Measurements from ENCODE around the gene BSG.

Gene BSG

DNA sequence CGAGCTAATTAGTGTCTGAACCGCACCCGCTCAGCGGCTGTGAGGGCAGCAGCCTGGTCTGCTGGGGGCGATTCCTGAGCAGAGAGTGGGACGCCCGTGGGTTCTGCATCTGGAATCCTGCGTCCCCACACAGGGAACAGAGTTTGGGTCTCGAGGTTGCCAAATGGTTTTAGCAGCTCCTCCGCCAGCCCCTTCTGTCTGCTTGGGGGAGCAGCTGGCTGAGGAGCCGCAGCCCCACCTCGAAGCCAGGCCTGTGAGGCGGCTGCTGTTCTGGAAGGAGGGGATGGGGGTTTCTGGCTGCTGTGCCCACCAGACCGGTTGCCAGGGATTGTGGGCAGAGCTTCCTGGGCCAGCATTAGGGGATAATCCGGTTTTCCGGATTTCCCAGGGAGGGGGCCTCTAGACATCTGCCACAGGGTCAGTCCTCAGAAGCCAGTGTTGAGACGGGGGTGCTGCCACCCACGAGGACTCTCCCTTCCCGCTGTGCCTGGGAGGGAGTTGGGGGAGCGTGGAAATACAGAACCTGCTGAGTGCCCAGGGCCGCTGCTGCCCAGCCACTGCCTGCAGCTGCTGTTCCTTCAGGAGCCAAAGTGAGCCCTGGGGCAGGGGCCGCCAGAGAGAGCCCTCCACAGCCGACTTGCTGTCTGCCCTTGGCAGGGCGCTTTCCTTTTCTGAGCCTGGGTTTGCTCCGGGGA is 38.9 kb upstream of the BSG start (continued):
- no peak for TF ChIP-seq KLF1 (tag by site-specific recombination; IDR thresholded peaks at IDR 0.05)

DNA sequence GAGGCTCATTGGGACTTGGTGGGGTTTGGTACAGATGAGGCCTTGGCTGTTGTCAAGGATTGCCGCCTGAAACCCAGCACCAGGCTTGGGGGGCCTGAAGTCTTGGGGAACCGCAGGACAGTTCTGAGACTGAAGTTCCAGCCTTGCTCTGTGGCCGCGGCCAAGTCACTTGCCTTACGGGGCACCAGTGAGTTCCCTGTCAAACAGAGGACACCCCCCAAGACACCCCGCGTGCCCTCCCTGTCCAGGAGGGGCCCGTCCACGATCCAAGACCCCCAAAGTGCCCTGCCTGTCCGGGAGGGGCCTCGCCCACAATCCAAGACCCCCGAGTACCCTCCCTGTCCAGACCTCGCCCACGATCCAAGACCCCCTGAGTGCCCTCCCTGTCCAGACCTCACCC is 38.3 kb upstream of the BSG start:
- no peak for TF ChIP-seq MEIS1 (CRISPR knock-in tag; IDR thresholded peaks at IDR 0.05; ENCODE audit: borderline replicate concordance)
- no peak for TF ChIP-seq ZNF791 (tag by site-specific recombination; IDR thresholded peaks at IDR 0.05)
- H3K27ac ChIP-seq (ENCODE audit: extremely low read depth, low read depth, low read length) = no peak overlapping the region
- POLR2A ChIA-PET = no interaction called here
- H3K4me3 ChIP-seq (ENCODE audit: low read depth, low read length) = no peak overlapping the region
- CTCF ChIA-PET = no interaction called here
- H3K36me3 ChIP-seq (ENCODE audit: control insufficient read depth in 2 of 2, insufficient read depth in 1 of 2, low read length in 2 of 2) = peaks cover 6 to 40% of the 10 kb centered on the region in 2 experiments; a peak in 2 of 3 replicates
- no peaks in the 10 kb centered on the region for H3K9me3 ChIP-seq (ENCODE audit: control insufficient read depth, insufficient read depth, low read depth, low read length)
- peaks cover 7% of the 10 kb centered on the region for H3K4me1 ChIP-seq (ENCODE audit: control insufficient read depth, insufficient read depth, low read length)

- CTCF ChIA-PET = interaction anchor here (0.7 to 1.0 kb wide), 2 partner anchors 25 kb away, joined by 3 to 4 read pairs; no protein-coding TSS in a partner anchor
- H3K9me3 ChIP-seq (ENCODE audit: control insufficient read depth, insufficient read depth, low read depth, low read length) = no peaks in the 10 kb centered on the region
- H3K4me3 ChIP-seq (ENCODE audit: low read depth, low read length) = no peak overlapping the region
- POLR2A ChIA-PET = no interaction called here
- TF ChIP-seq ZFHX2 (tag by site-specific recombination; conservative IDR thresholded peaks at IDR 0.05) (peak; percentile 41), ZNF558 (tag by site-specific recombination; IDR thresholded peaks at IDR 0.05) (no peak), GLIS2 (tag by site-specific recombination; IDR thresholded peaks at IDR 0.05) (no peak), ZNF776 (tag by site-specific recombination; IDR thresholded peaks at IDR 0.05; ENCODE audit: borderline replicate concordance) (no peak), ZNF362 (tag by site-specific recombination; IDR thresholded peaks at IDR 0.05) (no peak), ZBTB8A (tag by site-specific recombination; IDR thresholded peaks at IDR 0.05) (no peak), ZNF777 (tag by site-specific recombination; IDR thresholded peaks at IDR 0.05; ENCODE audit: borderline replicate concordance) (no peak), GLIS1 (tag by site-specific recombination; IDR thresholded peaks at IDR 0.05) (peak; percentile 83), ZIC2 (tag by site-specific recombination; IDR thresholded peaks at IDR 0.05) (peak; percentile 85), SCRT2 (tag by site-specific recombination; IDR thresholded peaks at IDR 0.05) (no peak), ZNF747 (tag by site-specific recombination; IDR thresholded peaks at IDR 0.05) (no peak), ZNF433 (tag by site-specific recombination; IDR thresholded peaks at IDR 0.05; ENCODE audit: low read depth) (no peak), ZNF174 (tag by site-specific recombination; IDR thresholded peaks at IDR 0.05) (no peak), ZNF624 (tag by site-specific recombination; IDR thresholded peaks at IDR 0.05) (no peak), ZNF391 (tag by site-specific recombination; IDR thresholded peaks at IDR 0.05; ENCODE audit: borderline replicate concordance, low read depth) (no peak), ZNF621 (tag by site-specific recombination; IDR thresholded peaks at IDR 0.05) (no peak), PRDM1 (tag by site-specific recombination; IDR thresholded peaks at IDR 0.05) (no peak), ZNF140 (tag by site-specific recombination; IDR thresholded peaks at IDR 0.05) (no peak), ZNF48 (tag by site-specific recombination; IDR thresholded peaks at IDR 0.05) (no peak), BCL11B (tag by site-specific recombination; IDR thresholded peaks at IDR 0.05; ENCODE audit: low read depth) (peak; percentile 45; the same call in 1 of the 2 replicates)
- H3K27ac ChIP-seq (ENCODE audit: extremely low read depth, low read depth, low read length) = peak overlapping the region; percentile 31; the same call in 1 of the 2 replicates
- H3K4me1 ChIP-seq (ENCODE audit: control insufficient read depth, insufficient read depth, low read length) = peaks cover 7% of the 10 kb centered on the region
- H3K36me3 ChIP-seq (ENCODE audit: control insufficient read depth in 2 of 2, insufficient read depth in 1 of 2, low read length in 2 of 2) = peaks cover 6 to 46% of the 10 kb centered on the region in 2 experiments; a peak in 2 of 3 replicates
Measured at GRCh38 chr19:535017-535835, 37.2 kb upstream of the BSG start.
